ENCODE data around the gene ANKZF1. TPM values are rescaled to one million over a fixed set of nuclear protein-coding genes. Genes with fewer than 3 reads are reported as not detected.
A peak's percentile ranks its signal among the peaks of the same experiment; 100 is the strongest.
"Not testable (repeated sequence)": the region's sequence is repeated elsewhere in the genome, so short reads cannot be mapped to it uniquely, and the experiment has no call there.

ANKZF1 gene
- total RNA-seq, 4 donors from 2014 or later = 45.9 to 97.6 (median 52.5) TPM

GRCh38 chr2:219199470-219200211 is 30.0 kb upstream of the ANKZF1 start:
- intact Hi-C loops (cut with DNase I; ENCODE audit: low total_unique reads) = no loop called here
- WGBS, 2 donors = 83 to 88% methylated on average over 12 of the region's 12 CpGs
- DNase-seq (ENCODE audit: low spot score in 2 of 2) = peak in 1 of 2 donors; percentile 50
- TF ChIP-seq CTCF (IDR thresholded peaks at IDR 0.05) = no peak
- TF ChIP-seq POLR2A (IDR thresholded peaks at IDR 0.05) = no peak
- no peak overlapping the region for H3K4me3 ChIP-seq (ENCODE audit: low read depth, poor library complexity, severe bottlenecking)

GRCh38 chr2:219200502-219201326 is 28.9 kb upstream of the ANKZF1 start:
- DNase-seq (ENCODE audit: low spot score in 2 of 2) = peak in 1 of 2 donors; percentile 45
- 77 to 80% methylated on average over 26 of the region's 26 CpGs for WGBS, 2 donors
- intact Hi-C loops (cut with DNase I; ENCODE audit: low total_unique reads); H3K4me3 ChIP-seq (ENCODE audit: low read depth, poor library complexity, severe bottlenecking): not testable (repeated sequence)

- WGBS, 2 donors = 75 to 93% methylated on average over 13 to 21 of the region's 21 CpGs
- peak in 1 of 2 donors; percentile 58 for DNase-seq (ENCODE audit: low spot score in 2 of 2)
- H3K4me3 ChIP-seq (ENCODE audit: low read depth, poor library complexity, severe bottlenecking); intact Hi-C loops (cut with DNase I; ENCODE audit: low total_unique reads): not testable (repeated sequence)
Measured at GRCh38 chr2:219201331-219201730, 28.3 kb upstream of the ANKZF1 start.

- intact Hi-C loops (cut with DNase I; ENCODE audit: low total_unique reads) = no loop called here
- 86 to 90% methylated on average over 7 of the region's 7 CpGs for WGBS, 2 donors
- TF ChIP-seq CTCF (IDR thresholded peaks at IDR 0.05) (no peak), POLR2A (IDR thresholded peaks at IDR 0.05) (no peak)
- peak in 1 of 2 donors; percentile 17 for DNase-seq (ENCODE audit: low spot score in 2 of 2)
- H3K4me3 ChIP-seq (ENCODE audit: low read depth, poor library complexity, severe bottlenecking) = no peak overlapping the region
Measured at GRCh38 chr2:219204425-219205164, 25.0 kb upstream of the ANKZF1 start.

- WGBS, 2 donors = 84 to 87% methylated on average over 5 of the region's 5 CpGs
- DNase-seq (ENCODE audit: low spot score in 2 of 2) = peak in 1 of 2 donors; percentile 17
- intact Hi-C loops (cut with DNase I; ENCODE audit: low total_unique reads) = no loop called here
Measured at GRCh38 chr2:219205165-219205538, 24.5 kb upstream of the ANKZF1 start.

GRCh38 chr2:219205981-219206327 is 23.7 kb upstream of the ANKZF1 start:
- intact Hi-C loops (cut with DNase I; ENCODE audit: low total_unique reads) = no loop called here
- DNase-seq (ENCODE audit: low spot score in 2 of 2) = peak in 1 of 2 donors; percentile 84
- no peak overlapping the region for H3K4me3 ChIP-seq (ENCODE audit: low read depth, poor library complexity, severe bottlenecking)
- TF ChIP-seq POLR2A (IDR thresholded peaks at IDR 0.05) (no peak), CTCF (IDR thresholded peaks at IDR 0.05) (no peak)
- WGBS, 2 donors = 20 to 23% methylated on average over 7 of the region's 7 CpGs

More at GRCh38 chr2:219205165-219205538, 24.5 kb upstream of the ANKZF1 start:
- TF ChIP-seq CTCF (IDR thresholded peaks at IDR 0.05) (no peak), POLR2A (IDR thresholded peaks at IDR 0.05) (no peak)
- no peak overlapping the region for H3K4me3 ChIP-seq (ENCODE audit: low read depth, poor library complexity, severe bottlenecking)
